GM19351 (cell line): Measurements from ENCODE around the gene TRPM8.

Experiments
- ATAC-seq: cut with Tn5 transposase; IDR thresholded peaks from one replicate; pipeline ENCODE4 v1.9.1; 2021; ENCODE audit warnings: mild to moderate bottlenecking, moderate library complexity; ENCODE audit not compliant: unreplicated experiment

Gene TRPM8

DNA sequence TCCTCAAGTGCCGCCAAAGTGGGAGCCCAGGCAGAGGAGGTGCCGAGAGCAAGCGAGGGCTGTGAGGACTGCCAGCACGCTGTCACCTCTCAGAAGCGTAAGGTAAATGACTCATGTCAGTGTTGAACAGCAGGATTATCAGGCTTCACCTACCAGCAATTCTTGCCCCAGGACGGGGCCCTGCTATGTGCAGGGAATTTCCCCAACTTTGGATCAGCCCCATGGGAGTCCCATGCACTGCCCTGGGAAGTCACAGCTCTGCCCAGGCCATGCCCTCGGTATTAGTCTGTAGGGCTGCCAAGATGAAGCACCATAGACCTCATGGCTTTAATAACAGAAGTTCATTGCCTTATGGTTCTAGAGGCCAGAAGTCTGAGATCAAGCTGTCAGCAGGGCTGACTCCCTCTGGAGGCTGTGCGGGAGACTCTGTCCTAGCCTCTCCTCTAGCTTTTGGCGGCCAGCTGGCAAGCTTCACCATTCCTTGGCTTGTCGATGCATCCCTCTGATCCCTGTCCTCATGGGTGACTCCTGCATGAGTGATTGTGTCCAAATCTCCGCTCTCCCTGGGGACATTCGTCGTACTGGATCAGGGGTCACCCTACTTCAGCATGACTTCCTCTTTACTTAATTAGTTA lies 55.9 kb downstream of the TRPM8 start:
- ATAC-seq = no peak

- no peak for ATAC-seq
Observed at GRCh38 chr2:233973786-233974185, 56.6 kb downstream of the TRPM8 start.

- ATAC-seq = no peak
Observed at GRCh38 chr2:233974530-233975071, 57.4 kb downstream of the TRPM8 start.

- no peak for ATAC-seq
Observed at GRCh38 chr2:233976087-233976486, 58.9 kb downstream of the TRPM8 start.

GRCh38 chr2:233976690-233977294 lies 59.6 kb downstream of the TRPM8 start:
- ATAC-seq = no peak

DNA sequence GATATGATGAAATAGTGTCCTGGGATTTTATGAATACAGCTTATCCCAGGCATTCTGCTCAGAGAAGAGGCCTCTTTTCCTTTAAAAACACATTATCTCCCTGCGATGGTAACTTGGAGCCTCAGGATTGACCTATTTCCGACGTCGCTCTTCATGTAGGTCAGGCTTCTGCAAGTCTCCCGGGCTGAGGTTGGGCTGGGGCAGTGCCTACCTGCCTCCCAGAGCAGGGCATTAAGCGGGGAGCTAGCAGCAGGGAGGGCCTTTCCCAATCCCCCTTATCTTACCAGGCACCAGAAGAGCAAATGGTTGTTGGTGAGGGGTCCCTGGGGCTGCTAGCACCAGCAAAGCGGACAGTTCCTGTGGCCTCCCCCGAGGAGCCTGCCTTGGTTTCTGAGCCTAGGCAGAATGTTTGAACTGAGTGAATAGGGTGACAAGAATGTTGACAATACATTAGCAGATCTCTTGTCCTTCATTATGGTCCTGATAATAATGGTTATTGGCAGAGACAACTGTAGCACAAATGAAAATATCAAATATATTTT lies 60.2 kb downstream of the TRPM8 start:
- ATAC-seq = no peak

GRCh38 chr2:233979748-233980147 lies 62.6 kb downstream of the TRPM8 start:
- ATAC-seq = no peak

DNA sequence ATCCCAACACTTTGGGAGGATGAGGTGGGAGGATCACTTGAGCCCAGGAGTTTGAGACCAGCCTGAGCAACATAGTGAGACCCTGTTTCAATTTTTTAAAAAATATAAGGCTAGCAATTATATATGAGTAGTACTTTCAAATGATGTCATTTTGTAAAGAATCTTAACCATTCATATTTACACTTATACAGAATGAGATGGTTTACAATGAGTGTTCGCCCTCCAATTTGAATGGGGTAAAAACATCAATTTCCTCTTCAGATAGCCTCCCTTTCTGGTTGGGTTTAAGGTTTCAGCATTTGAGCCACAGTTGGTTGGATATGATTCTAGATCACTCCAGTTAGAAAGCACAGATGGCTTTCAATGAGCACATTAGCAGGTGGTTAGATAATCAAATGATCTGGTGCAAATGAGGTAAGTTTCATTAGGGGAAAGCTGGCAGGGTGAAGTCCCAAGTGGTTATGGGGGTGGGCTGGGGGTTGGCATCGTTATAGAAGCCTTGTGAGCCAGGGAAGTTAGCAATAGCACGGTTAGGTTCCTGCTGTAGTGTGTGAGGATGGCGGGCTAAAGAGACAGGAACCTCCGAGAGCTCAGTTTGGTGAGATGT lies 63.9 kb downstream of the TRPM8 start:
- ATAC-seq = no peak

DNA sequence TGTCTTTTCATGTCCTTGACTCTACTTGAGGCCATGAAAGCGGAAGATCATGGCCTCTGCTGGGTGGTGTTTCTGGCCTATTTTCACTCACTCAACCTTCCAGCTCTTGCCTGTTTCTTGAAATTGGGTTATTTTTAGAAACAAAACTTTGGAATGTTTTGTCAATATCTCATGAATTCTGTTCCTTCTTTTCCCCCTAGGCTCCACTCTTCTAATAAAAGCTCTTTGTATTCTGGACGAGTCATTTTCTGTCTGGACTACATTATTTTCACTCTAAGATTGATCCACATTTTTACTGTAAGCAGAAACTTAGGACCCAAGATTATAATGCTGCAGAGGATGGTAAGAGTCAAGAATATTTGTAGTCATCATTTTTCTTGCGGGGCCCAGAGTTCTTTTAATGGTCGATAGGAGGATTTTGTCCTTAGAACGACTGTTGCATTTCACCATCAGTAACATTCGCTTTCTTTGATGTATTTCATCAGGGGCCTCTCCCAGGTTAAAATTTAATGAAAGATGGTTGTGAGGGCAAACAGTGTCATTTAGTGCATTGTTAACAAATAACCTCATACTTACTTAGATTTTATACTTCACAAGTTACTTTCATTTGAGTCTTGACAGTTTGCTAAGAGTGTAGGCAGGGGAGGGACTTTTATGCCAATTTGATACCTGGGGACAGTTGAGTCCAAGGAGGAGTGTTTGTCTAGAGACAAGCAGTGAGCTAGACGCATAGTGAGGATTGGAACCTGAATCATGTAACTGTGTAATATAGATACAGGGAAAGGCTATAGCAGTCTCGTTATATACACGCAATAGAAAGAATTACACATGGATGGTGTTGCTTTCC lies 64.6 kb downstream of the TRPM8 start:
- no peak for ATAC-seq

GRCh38 chr2:233982421-233983121 lies 65.4 kb downstream of the TRPM8 start:
- ATAC-seq = no peak

DNA sequence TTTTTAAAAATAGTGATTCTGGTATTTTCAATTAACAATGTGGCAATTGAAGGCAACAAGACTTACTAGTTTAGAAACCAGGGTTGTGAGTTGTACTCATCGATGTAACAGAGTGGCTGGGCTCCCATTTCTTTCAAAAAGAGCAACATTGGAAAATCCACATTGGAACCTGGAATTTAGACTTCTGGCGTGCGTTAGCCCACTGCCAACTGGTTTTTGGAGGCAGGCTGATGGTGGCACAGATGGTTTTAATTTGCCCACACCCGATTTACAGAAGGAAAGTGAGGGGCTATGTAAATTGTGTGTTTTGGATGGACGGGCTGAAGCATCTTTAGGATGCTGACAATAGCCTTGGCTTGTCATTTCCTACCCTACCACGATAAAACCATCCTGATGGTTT lies 66.3 kb downstream of the TRPM8 start:
- no peak for ATAC-seq

- no peak for ATAC-seq
Observed at GRCh38 chr2:233988581-233988980, 71.4 kb downstream of the TRPM8 start.

DNA sequence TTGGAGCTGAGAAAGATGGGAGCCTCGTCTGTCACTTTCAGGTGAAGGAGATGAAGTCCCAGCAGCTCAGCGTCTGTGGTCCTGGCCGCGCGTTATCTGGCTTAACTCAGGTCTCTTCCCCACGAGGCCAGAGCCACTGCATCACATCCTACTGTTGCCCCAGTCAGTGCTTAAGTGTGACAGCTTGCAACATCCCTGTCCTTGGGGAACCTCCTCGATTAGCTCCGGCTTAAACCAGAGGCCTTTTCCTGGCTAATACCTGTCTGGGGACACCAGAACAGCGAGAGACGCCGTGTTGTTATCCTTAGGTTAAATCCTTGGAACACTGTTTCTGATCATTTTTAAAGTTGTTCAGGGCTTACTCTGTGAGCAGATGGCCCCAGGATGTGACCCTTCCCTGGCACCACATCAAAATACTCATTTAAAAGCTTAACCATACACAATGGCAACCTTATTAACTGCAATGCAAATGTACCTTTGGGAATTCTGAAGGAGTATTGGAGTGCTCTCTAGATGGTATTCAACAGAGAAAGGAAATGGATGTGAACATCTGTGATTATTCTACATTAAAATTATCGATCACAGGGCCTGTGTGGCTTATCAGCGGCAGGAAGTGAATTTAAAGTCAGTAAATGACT lies 72.2 kb downstream of the TRPM8 start:
- no peak for ATAC-seq

DNA sequence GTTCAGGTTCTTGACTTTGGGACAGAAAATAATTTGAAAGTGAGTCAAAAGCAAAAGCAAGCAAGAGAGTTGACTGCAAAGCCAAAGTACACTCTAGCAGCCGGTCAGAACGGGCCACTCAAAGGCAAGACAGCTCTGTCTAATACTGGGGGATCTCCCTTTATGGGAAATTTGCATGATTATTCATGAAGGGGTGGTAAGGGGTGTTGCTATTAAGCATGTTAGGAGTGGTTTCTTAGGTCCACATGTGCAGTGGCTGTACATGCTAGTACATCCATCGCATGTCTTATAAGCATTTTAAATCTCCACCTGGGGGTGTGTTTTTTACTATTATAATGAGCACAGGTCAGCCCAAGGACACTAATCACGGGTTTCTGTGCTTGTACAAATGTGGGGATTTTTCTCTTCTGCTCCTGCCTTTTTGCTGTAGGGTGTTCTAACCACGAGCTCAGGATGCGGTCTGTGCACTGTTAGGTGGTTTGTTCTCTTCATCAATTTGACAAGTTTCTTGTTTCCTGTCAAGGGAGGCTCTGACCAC lies 73.2 kb downstream of the TRPM8 start:
- peak; percentile 89 for ATAC-seq

GRCh38 chr2:233991196-233991595 lies 74.0 kb downstream of the TRPM8 start:
- ATAC-seq = no peak

GRCh38 chr2:233992513-233993217 lies 75.5 kb downstream of the TRPM8 start:
- ATAC-seq = no peak

GRCh38 chr2:233993461-233993860 lies 76.3 kb downstream of the TRPM8 start:
- ATAC-seq = no peak

- no peak for ATAC-seq
Observed at GRCh38 chr2:233994151-233994550, 77.0 kb downstream of the TRPM8 start.

DNA sequence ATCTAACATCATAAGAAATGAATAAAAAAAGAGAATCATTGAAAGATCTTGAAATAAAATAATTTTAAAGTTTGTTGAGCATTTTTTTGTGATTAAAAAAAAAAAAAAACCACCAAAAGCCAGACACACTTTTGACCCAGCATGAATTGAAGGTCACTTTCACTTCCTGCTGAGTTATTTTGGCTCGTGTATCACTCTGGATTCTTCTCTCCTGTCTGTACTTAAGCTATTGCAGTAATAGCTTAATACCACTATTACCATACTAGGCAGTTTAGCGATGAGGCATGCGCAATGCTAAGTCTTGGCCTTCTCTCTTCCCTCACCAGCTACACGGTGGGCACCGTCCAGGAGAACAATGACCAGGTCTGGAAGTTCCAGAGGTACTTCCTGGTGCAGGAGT lies 78.8 kb downstream of the TRPM8 start:
- no peak for ATAC-seq
